NCI-H2227 treated with DMSO at 0.1 percent for 48 hours (cell line): Measurements from ENCODE around the gene ABCB11.
"Not testable (repeated sequence)": the region's sequence is repeated elsewhere in the genome, so short reads cannot be mapped to it uniquely, and the experiment has no call there.

Source experiments
- DNase-seq: peaks from one replicate; lab custom pipeline; 2025; lab: John Stamatoyannopoulos, UW

ABCB11 gene

GRCh38 chr2:169031202-169031601 lies at the start of gene ABCB11:
Gene ABCB11, minus strand, starts transcription at chr2:169031324. Its CDS starts 13,199 bp downstream, at chr2:169018125.
- no peak for DNase-seq

DNA sequence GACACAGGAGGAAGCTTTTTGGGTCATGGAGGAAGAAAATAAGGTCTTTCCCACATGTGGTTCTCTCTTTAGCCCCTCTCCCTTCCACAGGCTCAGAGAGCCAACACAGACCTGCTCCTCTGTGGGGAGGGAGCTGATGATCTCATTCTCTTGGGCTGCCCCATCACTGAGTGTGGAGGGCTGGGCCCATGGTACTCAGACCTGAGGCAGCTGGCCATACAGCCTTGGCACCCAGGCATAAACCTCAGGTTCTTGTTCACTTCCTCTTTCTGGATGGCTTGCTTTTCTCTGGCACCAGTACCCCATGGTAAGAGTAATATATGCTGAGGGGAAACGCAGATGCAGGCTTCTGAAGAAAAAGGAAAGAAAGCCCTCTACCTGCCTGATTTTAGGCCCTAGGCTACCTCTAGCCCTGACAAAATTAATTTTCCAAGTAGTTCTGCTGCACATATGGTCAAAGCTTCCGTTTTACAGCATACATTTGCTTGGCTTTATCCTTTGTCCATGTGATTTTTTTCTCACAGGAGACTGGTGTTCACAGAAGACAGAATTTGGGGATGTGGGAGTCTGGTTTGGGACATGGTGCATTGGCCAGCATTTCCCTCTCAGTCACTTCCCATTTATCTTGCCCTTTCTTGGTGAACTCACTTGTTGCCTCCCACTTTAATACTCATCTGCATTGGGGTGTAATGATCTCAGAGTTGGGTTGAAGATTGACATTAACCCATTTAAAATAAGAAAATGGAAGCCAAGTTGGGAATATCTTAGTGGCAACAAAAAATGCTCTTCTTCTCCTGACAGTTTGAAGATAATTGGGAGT lies 49.3 kb upstream of the ABCB11 start:
- DNase-seq, result no peak

DNA sequence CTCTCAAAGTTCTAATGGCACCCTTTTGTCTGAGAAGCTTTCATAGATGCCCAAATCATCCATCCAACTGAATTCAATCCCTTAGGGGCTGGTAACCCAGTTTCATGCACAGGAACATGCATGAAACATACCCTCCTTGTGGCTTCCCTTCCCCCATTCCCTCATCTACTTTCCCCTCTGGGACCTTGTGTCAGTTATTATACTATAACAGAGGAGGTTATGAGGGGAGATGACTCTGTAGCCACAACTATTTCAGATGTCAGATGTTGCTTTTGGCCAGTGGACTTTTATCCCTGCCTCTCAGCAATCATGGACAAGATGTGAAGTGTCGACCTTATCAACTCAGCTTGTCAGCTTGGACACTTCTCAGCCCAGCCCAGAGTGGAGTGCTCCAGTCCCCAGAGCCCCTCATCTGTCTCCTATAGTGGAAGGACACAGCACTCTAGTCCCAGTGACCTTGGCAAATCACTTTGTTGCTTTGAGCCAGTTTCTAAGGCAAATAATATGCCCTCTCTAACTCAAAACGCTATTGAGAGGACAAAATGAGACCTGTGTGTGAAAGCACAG lies 46.6 kb upstream of the ABCB11 start:
- DNase-seq, result no peak

GRCh38 chr2:169073963-169074751 lies 43.0 kb upstream of the ABCB11 start:
- DNase-seq, result no peak

DNA sequence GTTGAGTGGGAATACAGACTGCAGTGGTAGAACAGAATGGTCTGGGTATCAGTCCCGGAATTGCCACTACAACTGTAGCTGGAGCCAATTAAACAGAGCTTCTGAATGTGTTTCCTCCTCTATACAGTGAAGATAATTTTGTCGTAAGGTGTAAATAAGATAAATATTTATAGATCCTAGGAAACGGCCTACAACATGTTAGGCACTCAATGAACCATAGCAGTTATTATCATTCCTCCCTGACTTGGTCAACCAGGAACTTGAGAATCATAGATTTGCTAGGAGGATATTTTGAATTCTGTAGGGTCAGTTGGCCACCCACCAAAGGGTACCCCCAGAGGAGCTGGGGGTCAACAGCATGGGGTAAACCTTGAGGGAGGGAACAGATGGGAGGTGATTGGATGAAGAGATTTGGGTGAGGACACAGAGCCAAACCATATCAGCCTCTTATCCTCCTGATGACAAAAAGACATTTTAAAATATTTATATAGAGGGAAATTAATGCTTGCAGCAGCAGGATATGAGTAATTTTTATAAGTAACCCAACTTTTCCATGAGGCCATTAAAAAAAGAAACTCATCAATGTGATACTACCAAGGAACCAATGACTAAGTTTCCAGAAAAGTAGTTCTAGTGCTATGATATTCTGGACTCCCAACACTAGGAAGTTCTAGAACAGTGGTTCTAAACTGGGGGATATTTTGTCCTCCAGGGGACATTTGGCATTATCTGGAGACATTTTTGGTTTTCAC lies 42.3 kb upstream of the ABCB11 start:
- no peak for DNase-seq

- DNase-seq, result no peak
Measured at GRCh38 chr2:169072163-169072925, 41.2 kb upstream of the ABCB11 start.

DNA sequence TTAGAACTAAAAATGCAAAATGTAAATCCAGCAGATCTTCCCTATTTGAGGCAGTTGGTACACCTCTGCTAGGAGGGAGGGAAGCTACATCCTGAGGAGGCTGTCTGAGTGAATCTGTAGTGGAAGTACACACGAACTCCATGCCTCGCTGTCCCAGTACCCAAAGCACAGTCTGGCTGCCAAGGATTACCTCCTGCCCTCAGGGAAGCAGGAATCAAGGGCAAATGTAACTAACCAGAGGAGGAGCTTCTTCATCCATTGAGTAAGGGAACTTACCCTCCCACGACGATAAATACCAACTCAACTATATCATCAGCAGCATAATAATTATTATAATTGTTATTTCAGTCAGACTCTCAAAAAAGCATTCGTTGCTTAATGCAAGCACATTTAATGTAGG lies 40.3 kb upstream of the ABCB11 start:
- no peak for DNase-seq

- no peak for DNase-seq
Measured at GRCh38 chr2:169069833-169070232, 38.7 kb upstream of the ABCB11 start.

- DNase-seq, result no peak
Measured at GRCh38 chr2:169069341-169069740, 38.2 kb upstream of the ABCB11 start, which contains the start of gene DHRS9. Gene DHRS9, plus strand, starts transcription at chr2:169069563. Its CDS starts 12,019 bp downstream, at chr2:169081582.

GRCh38 chr2:169066897-169067296 lies 35.8 kb upstream of the ABCB11 start:
- DNase-seq, result no peak

DNA sequence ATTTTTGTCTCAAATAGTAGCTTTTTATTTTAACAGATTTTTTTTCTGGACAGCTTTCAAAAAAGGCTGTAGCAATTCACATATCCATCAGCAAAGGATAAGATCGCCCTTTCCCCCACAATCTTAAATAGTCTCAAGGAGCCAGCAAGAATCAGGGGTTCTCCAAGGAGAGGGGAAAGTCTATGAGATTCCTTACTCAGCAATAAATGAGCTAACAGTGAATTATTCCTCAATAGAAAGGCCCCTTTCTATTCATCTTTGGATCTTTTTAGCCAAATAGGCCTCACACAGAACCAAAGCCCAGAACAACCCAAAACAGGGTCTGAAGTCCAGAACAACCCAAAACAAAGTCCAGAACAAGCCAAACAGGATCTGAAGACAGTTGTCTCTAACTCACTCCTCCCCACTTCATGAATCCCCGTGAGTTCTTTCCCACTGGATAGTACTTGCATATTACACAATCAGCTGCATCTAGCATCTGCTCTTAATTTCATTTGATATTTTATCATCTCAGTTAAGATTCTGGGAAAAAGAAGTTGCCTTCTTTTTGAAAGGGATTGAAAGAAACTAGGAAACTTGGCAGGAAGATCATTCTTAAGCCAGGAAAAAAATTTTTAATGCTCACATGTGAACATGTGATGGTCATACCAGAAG lies 34.9 kb upstream of the ABCB11 start:
- DNase-seq, result no peak

DNA sequence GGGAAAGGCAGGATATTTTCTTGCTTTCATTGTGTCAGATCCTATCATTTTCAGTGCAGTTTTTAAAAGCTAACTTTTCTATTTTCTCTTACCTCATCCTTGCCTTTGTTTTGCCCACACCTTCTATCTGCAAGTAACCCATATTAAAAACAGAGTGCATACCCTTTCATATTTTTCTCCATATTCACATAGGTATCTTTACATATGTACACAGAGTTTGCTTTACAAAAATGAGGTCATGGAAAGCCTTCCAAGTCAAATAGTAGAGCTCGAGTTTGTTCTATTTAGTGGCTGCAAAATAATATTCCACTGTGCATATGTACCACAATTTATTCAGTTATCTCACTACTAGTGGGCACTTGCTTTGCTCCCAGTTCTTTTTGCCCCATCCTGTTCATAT lies 34.3 kb upstream of the ABCB11 start:
- DNase-seq, result no peak

DNA sequence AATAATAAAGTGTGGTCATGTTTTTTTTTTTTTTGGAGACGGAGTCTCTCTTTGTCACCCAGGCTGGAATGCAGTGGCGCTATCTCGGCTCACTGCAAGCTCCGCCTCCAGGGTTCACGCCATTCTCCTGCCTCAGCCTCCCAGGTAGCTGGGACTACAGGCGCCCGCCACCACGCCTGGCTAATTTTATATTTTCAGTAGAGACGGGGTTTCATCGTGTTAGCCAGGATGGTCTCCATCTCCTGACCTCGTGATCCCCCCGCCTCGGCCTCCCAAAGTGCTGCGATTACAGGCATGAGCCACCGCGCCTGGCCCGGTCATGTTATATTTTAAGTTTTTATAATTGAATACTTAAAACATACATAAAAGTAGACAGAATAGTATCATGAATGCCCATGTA lies 33.1 kb upstream of the ABCB11 start:
- not testable (repeated sequence) for DNase-seq

DNA sequence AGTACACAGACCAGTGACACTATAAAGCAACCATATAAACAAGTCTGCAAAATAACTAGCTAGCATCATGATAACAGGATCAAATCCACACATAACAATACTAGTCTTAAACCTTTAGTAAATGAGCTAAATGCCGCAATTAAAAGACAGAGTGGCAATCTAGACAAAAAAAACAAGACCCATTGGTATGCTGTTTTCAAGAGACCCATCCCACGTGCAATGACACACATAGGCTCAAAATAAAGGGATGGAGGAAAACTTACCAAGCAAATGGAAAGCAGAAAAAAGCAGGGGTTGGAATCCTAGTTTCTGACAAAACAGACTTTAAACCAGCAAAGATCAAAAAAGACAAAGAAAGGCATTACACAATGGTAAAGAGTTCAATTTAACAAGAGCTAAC lies 23.5 kb upstream of the ABCB11 start:
- not testable (repeated sequence) for DNase-seq

- DNase-seq, result no peak
Measured at GRCh38 chr2:169050476-169051240, 19.5 kb upstream of the ABCB11 start.

DNA sequence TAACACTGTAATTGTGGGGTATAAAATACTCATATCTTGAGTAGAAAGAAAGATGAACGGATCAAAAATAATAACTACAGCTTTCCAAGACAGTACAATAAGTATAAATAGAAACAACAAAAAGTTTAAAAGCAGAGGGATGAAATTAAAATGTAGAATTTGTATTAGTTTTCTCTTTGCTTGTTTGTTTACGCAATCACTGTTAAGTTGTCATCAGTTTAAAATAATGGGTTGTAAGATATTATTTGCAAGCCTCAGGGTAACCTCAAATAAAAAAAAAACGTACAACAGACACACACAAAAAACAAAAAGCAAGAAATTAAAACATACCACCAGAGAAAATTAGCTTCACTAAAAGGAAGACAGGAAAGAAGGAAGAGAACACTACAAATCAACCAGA lies 18.0 kb upstream of the ABCB11 start:
- no peak for DNase-seq

- DNase-seq, result no peak
Measured at GRCh38 chr2:169047256-169048250, 16.4 kb upstream of the ABCB11 start.

DNA sequence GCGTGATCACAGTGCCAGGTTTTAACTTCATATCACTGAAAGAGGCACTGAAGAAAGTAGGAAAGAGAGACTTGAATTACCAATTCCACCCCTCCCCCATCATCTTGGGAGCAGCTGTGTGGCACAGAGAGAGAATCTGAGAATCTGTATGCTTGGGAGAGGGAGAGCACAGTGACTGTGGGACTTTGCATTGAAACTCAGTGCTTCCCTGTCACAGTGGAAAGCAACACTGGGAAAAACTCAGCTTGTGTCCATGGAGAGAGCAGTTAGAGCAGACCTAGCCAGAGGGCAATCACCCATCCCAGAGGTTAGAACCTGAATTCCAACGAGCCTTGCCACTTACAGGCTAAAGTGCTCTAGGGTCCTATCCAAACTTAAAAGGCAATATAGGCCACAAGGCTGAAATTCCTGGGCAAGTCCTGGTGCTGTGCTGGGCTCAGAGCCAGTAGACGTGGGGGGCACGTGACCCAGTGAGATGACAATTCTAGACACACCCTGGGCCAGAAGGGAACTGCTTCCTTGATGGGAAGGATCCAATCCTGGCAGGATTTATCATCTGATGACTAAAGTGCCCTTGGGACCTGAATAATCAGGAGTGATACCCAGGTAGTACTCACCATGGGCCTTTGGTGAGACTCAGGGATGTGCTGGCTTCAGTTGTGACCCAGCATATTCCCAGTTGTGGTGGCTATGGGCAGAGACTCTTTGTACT lies 15.5 kb upstream of the ABCB11 start:
- no peak for DNase-seq
